Left ventricle myocardium superior (tissue), 1 donor: ENCODE measurements around the gene CNGA3. TPM values are rescaled to one million over a fixed set of nuclear protein-coding genes. Genes with fewer than 3 reads are reported as not detected.
"Not testable (repeated sequence)": the region's sequence is repeated elsewhere in the genome, so short reads cannot be mapped to it uniquely, and the experiment has no call there.

Experiments
- ATAC-seq: fragments of 200-7000 bp; cut with Tn5 transposase; one replicate; pipeline ENCODE4 v1.9.1; 2020; ENCODE audit warnings: mild to moderate bottlenecking, moderate library complexity
- DNase-seq: peaks from one replicate; pipeline ENCODE4 v3.0.0-alpha.2; 2020
- intact Hi-C: fragments of 100-400 bp; cut with micrococcal nuclease; formaldehyde crosslinking; loops from one replicate; pipeline ENCODE4 v1.11.0; 2022
- total RNA-seq: library from RNA; stranded (reverse); fragmentation: NEBNext Ultra II Directional; extraction: Animal tissue kit (Norgen Biotek cat#: 25700); gene quantifications from one replicate; pipeline ENCODE4 v1.2.1, GENCODE V29; 2021
- donor health status: DM: no; HTN: yes; CAD: no; lungs with severe emphysema.

Gene CNGA3
- total RNA-seq, 1 donor from 2014 or later: not detected

DNA sequence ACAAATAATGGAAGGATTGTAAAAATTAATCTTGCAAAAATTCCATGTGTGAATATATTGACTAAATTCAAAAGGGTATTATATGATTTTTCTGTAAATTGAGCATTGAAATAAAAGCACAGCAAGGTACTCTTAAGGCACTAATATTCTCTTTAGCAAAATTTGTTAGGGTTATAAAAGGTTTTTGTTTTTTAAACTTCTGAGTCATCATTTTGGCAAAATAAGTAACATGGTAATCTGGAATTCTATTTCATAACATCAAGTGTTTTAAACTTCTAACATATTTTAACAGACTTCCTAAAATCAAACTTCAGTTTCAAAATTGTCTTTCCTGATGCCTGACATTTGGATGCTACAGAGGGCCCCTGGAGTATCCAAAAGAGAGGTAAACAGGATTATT lies 85.9 kb downstream of the CNGA3 start:
- DNase-seq: no peak
- ATAC-seq: no peak
- intact Hi-C loops: no loop called here

DNA sequence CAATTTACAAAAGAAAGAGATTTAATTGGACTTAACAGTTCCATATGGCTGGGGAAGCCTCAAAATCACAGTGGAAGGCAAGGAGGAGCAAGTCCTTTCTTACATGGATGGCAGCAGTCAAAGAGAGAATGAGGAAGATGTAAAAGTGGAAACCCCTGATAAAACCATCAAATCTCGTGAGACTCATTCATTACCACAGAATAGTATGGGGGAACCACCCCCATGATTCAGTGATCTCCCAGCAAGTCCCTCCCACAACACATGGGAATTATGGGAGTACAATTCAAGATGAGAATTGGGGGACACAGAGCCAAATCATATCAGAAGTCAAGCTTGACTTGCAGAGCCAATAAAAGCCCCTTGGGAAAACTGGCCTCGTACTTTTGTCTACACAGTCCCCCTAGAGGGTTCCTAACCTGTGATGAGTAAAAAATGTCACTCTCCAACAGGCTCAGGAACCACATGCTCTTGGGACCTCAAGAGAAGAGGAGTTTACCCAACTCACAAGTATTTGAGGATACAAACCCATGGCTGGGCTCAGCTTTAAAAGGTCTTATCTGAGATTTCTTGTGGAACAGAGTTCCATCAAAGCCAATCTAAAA lies 87.2 kb downstream of the CNGA3 start:
- DNase-seq (no peak), ATAC-seq (no peak)
- intact Hi-C loops: no loop called here

GRCh38 chr2:98434492-98434891 lies 88.2 kb downstream of the CNGA3 start:
- DNase-seq: no peak

DNA sequence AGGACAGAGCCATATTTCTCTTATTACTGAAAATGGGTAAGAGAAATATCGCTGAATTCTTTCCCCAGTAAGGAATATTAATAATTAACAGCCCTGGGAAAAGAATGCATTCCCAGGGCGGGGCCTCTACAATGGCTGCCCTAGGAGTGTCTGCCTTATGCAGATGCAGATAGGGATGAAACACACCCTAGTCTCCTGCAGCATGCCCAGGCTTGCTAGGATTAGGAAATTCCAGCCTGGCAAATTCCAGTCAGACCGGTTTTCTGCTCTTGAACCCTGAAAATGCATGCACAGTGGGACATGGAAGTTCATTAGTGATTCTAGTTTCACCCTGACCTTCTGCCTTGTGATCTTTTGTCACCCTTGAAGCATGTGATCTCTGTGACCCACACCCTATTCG lies 89.4 kb downstream of the CNGA3 start:
- DNase-seq, ATAC-seq, intact Hi-C loops: not testable (repeated sequence)

More at GRCh38 chr2:98434492-98434891, 88.2 kb downstream of the CNGA3 start:
- intact Hi-C loops: no loop called here
- ATAC-seq: no peak

DNA sequence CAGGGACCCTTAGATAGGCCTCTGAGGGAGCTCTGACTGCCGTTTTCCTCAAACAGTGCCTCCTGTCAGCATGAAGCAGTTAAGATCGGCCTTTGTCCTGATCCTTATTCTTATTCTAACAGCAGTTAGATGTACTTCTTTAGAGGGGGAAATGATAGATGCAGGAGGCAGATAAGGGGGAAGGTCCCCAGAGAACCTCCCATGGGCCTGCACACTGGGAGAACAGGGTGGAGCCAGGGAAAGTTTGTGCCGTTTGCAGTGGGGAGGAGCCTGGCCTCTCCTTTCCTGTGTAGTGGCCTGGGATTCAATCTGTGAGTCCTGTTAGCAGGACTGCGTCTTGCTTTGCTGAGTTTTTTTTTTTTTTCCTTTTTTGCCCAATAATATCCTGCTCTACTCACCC lies 90.5 kb downstream of the CNGA3 start:
- DNase-seq: peak; percentile 50
- intact Hi-C loops: no loop called here
- ATAC-seq: peak; percentile 92

- ATAC-seq: no peak
- no peak for DNase-seq
- intact Hi-C loops: no loop called here
Measured at GRCh38 chr2:98438190-98439133, 92.2 kb downstream of the CNGA3 start.

- DNase-seq: no peak
- intact Hi-C loops: no loop called here
- no peak for ATAC-seq
Measured at GRCh38 chr2:98441706-98442450, 95.6 kb downstream of the CNGA3 start.

DNA sequence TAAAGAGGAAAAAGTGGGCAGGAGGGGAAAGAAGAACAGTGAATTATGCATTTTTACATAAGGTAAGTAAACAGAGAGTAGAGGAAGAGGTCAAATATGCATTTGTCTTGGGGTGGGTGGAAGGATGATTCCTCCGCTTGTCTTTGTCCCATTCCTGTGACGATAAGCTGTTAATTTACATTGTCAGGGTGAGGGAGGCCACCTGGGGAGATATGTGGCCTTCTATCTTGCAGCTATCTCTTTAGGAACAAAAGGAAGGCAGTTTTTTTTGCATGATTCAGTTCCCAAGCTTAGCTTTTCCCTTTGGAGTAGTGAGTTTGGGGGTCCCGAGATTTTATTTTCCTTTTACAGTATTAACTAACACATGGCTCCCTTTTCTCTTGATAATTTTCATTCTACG lies 96.2 kb downstream of the CNGA3 start:
- no peak for DNase-seq
- intact Hi-C loops: no loop called here
- no peak for ATAC-seq

- ATAC-seq (peak; percentile 95), DNase-seq (peak; percentile 89)
- intact Hi-C loops: no loop called here
Measured at GRCh38 chr2:98444436-98445176, 98.3 kb downstream of the CNGA3 start, which contains the start of gene INPP4A. Gene INPP4A (plus strand): TSS chr2:98444858. CDS start chr2:98520049, 75,191 bp downstream.

GRCh38 chr2:98445177-98445682 lies 99.0 kb downstream of the CNGA3 start:
- peak; percentile 59 for ATAC-seq
- intact Hi-C loops: no loop called here
- peak; percentile 55 for DNase-seq

GRCh38 chr2:98445683-98446581 lies 99.7 kb downstream of the CNGA3 start:
- ATAC-seq: peak; percentile 7
- intact Hi-C loops: no loop called here
- DNase-seq: no peak

DNA sequence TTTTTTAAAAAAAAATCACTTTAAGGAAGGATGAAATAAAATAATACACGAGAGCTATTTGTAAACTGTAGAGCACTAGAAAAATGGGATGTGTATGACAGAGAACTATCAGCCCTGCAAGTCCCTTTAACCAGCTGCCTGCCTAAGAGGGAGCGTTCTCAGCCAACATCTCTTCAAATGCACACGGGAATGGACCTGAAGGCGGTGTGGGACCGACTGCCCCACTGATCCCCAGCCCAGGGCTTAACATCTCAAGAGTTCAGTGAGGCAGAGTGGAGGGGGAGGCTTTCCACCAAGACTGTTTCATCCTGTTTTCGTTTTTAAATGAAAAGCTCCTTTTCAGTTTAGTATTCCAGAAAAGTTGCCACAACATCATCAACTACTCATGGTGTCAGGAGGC lies 100.6 kb downstream of the CNGA3 start:
- intact Hi-C loops: no loop called here
- ATAC-seq (no peak), DNase-seq (no peak)

Other genes starting within 250 kb of the CNGA3 start
- gene INPP4A, start 98.4 kb downstream of the CNGA3 start, total RNA-seq: 16.3 TPM